Measurements from ENCODE around the gene CYTIP. TPM values are rescaled to one million over a fixed set of nuclear protein-coding genes. Genes with fewer than 3 reads are reported as not detected.

The CYTIP gene
- total and polyA plus RNA-seq, 9 of the 15 experiments (the other 6 are each of a cell fraction or from before 2014, with no cell fraction given) = 0.03 to 0.35 (median 0.26) TPM; not detected in 1

GRCh38 chr2:157443795-157444640 lies at the start of gene CYTIP (continued):
- no peak for TF ChIP-seq MAZ (CRISPR knock-in tag; conservative IDR thresholded peaks at IDR 0.05 in 1 of 2, IDR thresholded peaks at IDR 0.05 in 1 of 2)
- TF ChIP-seq DDX20 (tag; IDR thresholded peaks at IDR 0.05; ENCODE audit: low read depth) = no peak
- TF ChIP-seq, protein P1, sequence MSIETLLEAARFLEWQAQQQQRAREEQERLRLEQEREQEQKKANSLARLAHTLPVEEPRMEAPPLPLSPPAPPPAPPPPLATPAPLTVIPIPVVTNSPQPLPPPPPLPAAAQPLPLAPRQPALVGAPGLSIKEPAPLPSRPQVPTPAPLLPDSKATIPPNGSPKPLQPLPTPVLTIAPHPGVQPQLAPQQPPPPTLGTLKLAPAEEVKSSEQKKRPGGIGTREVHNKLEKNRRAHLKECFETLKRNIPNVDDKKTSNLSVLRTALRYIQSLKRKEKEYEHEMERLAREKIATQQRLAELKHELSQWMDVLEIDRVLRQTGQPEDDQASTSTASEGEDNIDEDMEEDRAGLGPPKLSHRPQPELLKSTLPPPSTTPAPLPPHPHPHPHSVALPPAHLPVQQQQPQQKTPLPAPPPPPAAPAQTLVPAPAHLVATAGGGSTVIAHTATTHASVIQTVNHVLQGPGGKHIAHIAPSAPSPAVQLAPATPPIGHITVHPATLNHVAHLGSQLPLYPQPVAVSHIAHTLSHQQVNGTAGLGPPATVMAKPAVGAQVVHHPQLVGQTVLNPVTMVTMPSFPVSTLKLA (conservative IDR thresholded peaks at IDR 0.05) = no peak
- no peak for TF ChIP-seq PRMT5 (CRISPR knock-in tag; IDR thresholded peaks at IDR 0.05)
- TF ChIP-seq PTBP1 (IDR thresholded peaks at IDR 0.05; ENCODE audit: low read depth, low read length) = no peak
- TF ChIP-seq L3MBTL2 (IDR thresholded peaks at IDR 0.05) = peak; percentile 49; the same call in 1 of the 2 replicates
- no peak for TF ChIP-seq ARID1B (IDR thresholded peaks at IDR 0.05)
- no peak for TF ChIP-seq JUN (IDR thresholded peaks at IDR 0.05; ENCODE audit: borderline replicate concordance, low read depth, low read length)
- no peak for TF ChIP-seq JUN (CRISPR knock-in tag; IDR thresholded peaks at IDR 0.05; ENCODE audit: borderline replicate concordance)
- TF ChIP-seq KDM1A (IDR thresholded peaks at IDR 0.05) = no peak
- no peak for TF ChIP-seq MBD1 (CRISPR knock-in tag; IDR thresholded peaks at IDR 0.05)
- no peak for TF ChIP-seq ZNF436 (CRISPR knock-in tag; IDR thresholded peaks at IDR 0.05)
- TF ChIP-seq, protein P2, sequence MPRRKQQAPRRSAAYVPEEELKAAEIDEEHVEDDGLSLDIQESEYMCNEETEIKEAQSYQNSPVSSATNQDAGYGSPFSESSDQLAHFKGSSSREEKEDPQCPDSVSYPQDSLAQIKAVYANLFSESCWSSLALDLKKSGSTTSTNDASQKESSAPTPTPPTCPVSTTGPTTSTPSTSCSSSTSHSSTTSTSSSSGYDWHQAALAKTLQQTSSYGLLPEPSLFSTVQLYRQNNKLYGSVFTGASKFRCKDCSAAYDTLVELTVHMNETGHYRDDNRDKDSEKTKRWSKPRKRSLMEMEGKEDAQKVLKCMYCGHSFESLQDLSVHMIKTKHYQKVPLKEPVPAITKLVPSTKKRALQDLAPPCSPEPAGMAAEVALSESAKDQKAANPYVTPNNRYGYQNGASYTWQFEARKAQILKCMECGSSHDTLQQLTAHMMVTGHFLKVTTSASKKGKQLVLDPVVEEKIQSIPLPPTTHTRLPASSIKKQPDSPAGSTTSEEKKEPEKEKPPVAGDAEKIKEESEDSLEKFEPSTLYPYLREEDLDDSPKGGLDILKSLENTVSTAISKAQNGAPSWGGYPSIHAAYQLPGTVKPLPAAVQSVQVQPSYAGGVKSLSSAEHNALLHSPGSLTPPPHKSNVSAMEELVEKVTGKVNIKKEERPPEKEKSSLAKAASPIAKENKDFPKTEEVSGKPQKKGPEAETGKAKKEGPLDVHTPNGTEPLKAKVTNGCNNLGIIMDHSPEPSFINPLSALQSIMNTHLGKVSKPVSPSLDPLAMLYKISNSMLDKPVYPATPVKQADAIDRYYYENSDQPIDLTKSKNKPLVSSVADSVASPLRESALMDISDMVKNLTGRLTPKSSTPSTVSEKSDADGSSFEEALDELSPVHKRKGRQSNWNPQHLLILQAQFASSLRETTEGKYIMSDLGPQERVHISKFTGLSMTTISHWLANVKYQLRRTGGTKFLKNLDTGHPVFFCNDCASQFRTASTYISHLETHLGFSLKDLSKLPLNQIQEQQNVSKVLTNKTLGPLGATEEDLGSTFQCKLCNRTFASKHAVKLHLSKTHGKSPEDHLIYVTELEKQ (CRISPR knock-in tag; IDR thresholded peaks at IDR 0.05) = no peak
- TF ChIP-seq ZMIZ1 (IDR thresholded peaks at IDR 0.05; ENCODE audit: low read depth in 2 of 2, low read length in 2 of 2) = no peak
- TF ChIP-seq SREBF1 (IDR thresholded peaks at IDR 0.05; ENCODE audit: borderline replicate concordance, low read depth, low read length) = no peak
- no peak for TF ChIP-seq PURB (CRISPR knock-in tag; IDR thresholded peaks at IDR 0.05; ENCODE audit: low read depth)
- no peak for TF ChIP-seq ELF1 (tag; IDR thresholded peaks at IDR 0.05)
